SH-SY5Y (cell line): Measurements from ENCODE around the gene HNRNPF.

Experiments used
- GATA2 ChIP-seq: IDR thresholded peaks from 2 replicates; pipeline ENCODE4 v1.6.1; 2011; ENCODE audit warnings: mild to moderate bottlenecking, low read depth, low read length
- GATA3 ChIP-seq: IDR thresholded peaks from 2 replicates; pipeline ENCODE4 v1.6.1; 2011; ENCODE audit warnings: low read depth, mild to moderate bottlenecking, low read length, moderate library complexity

- TF ChIP-seq GATA3 (no peak), GATA2 (no peak)
Measured at GRCh38 chr10:43403911-43404703, 4.9 kb downstream of the HNRNPF start.
